Fibroblast of the aortic adventitia (primary cell): ENCODE measurements around the gene HOXA9. TPM values are rescaled to one million over a fixed set of nuclear protein-coding genes. Genes with fewer than 3 reads are reported as not detected.

Source experiments
- DNase-seq: peaks from one replicate; pipeline ENCODE4 v3.0.0-alpha.2; 2010; ENCODE audit warnings: low read depth
- H3K4me3 ChIP-seq: 2 replicates; pipeline ENCODE4 v1.5.1; 2011; ENCODE audit warnings: low read depth, mild to moderate bottlenecking, control low read depth, low read length, moderate library complexity
- CTCF ChIP-seq: IDR thresholded peaks from 2 replicates; pipeline ENCODE4 v1.5.1; 2011; ENCODE audit warnings: mild to moderate bottlenecking, low read length, control low read depth, inconsistent platforms; ENCODE audit not compliant: insufficient read depth
- total RNA-seq: library from RNA; depleted of rRNA; stranded (reverse); fragments of >200 nt; gene quantifications from 2 replicates; pipeline ENCODE4 v1.2.3, GENCODE V29; 2012; ENCODE audit warnings: low replicate concordance

Gene HOXA9
- total RNA-seq, 1 donor, result not detected

DNA sequence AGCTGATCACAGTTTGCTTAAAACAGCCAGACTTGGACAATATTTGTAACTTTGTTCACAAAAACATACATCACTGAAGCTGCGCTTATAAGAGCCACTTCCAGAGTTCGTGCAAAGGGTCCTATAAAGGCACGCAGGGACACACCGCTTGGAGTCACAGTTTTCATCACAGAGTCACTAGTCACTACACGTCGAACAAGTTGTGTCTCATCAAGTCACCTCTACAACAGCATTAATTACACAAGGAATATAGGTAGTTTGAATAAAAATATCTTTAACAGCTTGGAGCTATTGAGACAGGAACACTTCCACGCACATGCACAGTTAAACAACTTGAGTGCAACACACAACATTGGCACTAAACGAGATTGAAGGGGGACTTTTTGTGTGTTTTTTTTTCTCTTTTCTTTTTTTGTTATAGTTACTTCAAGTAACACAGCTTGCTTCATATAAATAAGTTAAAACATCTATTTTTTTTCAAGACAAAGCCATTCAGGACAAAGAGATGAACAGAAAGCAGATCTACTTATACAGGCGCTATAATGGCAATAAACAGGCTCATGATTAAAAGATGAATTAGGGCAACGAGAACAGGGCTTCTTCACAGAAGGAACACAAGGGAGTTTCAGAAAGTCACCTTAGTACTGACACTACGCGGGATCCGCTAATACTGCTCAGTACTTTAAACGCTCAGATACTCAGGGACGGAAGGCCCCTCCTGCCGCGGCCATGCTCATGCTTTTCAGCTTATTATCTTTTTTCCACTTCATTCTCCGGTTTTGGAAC, 24.0 kb downstream of the HOXA9 start:
- DNase-seq, result no peak
- no peak overlapping the region for H3K4me3 ChIP-seq
- TF ChIP-seq CTCF, result no peak

DNA sequence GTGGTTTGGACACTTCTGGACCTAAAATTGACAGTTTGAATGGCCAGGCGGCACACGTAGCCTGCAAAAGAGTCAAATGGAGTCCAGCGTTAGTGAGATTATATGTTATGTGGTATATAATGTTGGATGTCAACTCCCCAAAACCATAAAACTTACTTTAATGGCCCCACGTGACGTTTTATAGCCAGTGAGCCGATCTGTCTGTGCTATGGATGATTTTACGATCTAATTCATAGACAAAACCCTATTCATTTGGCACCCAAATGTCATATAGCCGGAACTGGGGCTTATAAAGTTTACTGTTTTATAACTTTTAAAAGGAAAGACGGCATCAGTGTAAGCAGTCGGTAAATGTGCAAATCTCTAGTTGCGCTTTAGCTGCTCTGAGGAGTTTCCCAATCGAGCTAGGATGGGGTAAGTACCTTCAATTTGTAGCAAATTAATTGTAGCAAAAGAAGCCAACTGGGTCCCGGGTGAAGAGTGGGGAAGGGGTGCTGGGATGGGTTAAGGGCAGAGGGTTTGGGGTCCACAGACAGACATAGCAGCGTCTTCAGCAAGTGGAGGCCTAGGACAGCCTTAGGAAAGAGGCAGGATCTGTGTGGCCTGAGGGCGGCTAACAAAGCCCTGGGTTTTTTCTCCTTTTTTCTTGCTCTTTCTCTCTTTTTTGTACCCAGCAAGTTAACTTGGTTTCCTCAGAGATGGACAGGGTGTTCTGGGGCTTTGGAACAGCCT, 25.0 kb downstream of the HOXA9 start:
- DNase-seq, result no peak
- TF ChIP-seq CTCF, result no peak
- H3K4me3 ChIP-seq, result no peak overlapping the region

DNA sequence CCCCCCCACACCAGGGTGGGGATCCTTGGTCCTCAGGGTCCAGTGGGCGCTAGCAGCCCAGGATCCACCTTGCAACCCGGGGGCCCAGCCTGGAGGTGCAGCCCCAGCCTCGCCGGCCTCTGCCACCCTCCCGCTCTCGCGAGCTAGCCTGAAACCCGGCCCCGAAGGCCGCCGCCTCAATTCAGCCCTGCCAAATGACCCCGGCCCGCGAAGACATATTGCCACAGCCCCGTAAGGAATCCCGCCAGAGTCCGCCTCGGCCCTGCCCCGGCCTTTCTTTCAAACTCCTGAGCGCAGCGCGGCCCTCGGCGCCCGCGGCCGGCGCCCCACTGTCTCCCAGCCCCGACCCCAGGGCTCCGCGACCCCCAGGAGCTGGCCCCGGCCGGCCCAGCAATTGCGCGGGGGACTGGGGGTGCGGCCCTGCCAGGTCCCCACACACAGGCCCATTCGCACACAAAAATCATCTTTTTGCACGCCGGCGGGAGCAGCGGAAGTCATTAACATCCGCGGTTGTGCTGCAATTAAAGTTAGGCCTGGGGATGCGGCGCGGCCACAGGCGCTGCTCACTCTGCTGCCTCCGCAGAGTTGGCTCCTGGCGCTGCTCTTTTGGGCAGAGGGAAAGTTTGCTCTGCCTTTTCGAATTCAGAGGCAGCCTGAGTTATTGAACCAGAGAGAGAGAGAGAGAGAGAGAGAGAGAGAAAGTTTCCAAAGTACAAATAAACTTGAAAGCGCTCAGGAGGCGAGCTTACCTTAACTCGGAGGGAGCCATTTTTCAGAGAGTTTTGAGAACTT, 25.8 kb downstream of the HOXA9 start:
- H3K4me3 ChIP-seq, result no peak overlapping the region
- no peak for TF ChIP-seq CTCF
- no peak for DNase-seq

- no peak for DNase-seq
- no peak for TF ChIP-seq CTCF
- no peak overlapping the region for H3K4me3 ChIP-seq
Observed at GRCh38 chr7:27138985-27139333, 26.4 kb downstream of the HOXA9 start.

GRCh38 chr7:27138472-27138871, 26.9 kb downstream of the HOXA9 start:
- no peak for TF ChIP-seq CTCF
- H3K4me3 ChIP-seq, result no peak overlapping the region
- no peak for DNase-seq

- TF ChIP-seq CTCF, result no peak
- H3K4me3 ChIP-seq, result no peak overlapping the region
- no peak for DNase-seq
Observed at GRCh38 chr7:27137640-27138315, 27.6 kb downstream of the HOXA9 start.
